Body of pancreas (tissue), 4 donors: Measurements from ENCODE around the gene CCNA1.

Experiments used
- CTCF ChIP-seq, 7 experiments: fragments of 450-650 bp in 4 of 7; fragments of 200-600 bp in 3 of 7; sonication (generic) in 3 of 7; IDR thresholded peaks; one replicate each; pipeline ENCODE4 v1.5.1; 2016 to 2019; ENCODE audit warnings: antibody characterized with exemption in 7 of 7
- POLR2A ChIP-seq, 3 donors: fragments of 450-650 bp; IDR thresholded peaks; one replicate each; pipeline ENCODE4 v1.6.1; 2016; ENCODE audit warnings: antibody characterized with exemption in 3 of 3, mild to moderate bottlenecking in 2 of 3

GRCh38 chr13:36480726-36481427, 48.6 kb downstream of the CCNA1 start:
- no peak for TF ChIP-seq POLR2A (IDR thresholded peaks at IDR 0.05)
- no peak for TF ChIP-seq CTCF (IDR thresholded peaks at IDR 0.05)
